K562 (cell line): Measurements from ENCODE around the gene TMEM126A.

Source experiments
- CBX1 ChIP-seq: sonication (generic); IDR thresholded peaks from 2 replicates; pipeline ENCODE4 v1.6.1; 2016; ENCODE audit warnings: antibody characterized with exemption, low read depth, mild to moderate bottlenecking
- CEBPB ChIP-seq: fragments of 450-650 bp; IDR thresholded peaks from 2 replicates; pipeline ENCODE4 v1.6.1; 2016; ENCODE audit warnings: missing genetic modification characterization, missing compliant biosample characterization
- CTCF ChIP-seq, 3 experiments: IDR thresholded peaks in 2 of 3; conservative IDR thresholded peaks in 1 of 3; 2 replicates each; pipeline ENCODE4 v1.5.1; 2011 to 2012; ENCODE audit warnings: low read length in 3 of 3, mild to moderate bottlenecking in 3 of 3, control low read depth in 2 of 3, improper control_type of control experiment in 1 of 3, inconsistent platforms in 1 of 3, low read depth in 1 of 3, mixed read lengths in 1 of 3, moderate library complexity in 1 of 3; ENCODE audit not compliant: insufficient read depth in 2 of 3
- E2F5 ChIP-seq: sonication (generic); formaldehyde crosslinking; IDR thresholded peaks from 2 replicates; pipeline ENCODE4 v1.8.0; 2022; ENCODE audit warnings: mild to moderate bottlenecking, missing genetic modification reagents
- EZH2 ChIP-seq: IDR thresholded peaks from 2 replicates; pipeline ENCODE4 v1.6.1; 2012; ENCODE audit warnings: low read depth, mild to moderate bottlenecking, inconsistent platforms, low read length, borderline replicate concordance
- LCOR ChIP-seq: sonication (generic); formaldehyde crosslinking; IDR thresholded peaks from 2 replicates; pipeline ENCODE4 v1.8.0; 2022; ENCODE audit warnings: mild to moderate bottlenecking, missing genetic modification reagents
- NFIC ChIP-seq: fragments of 450-650 bp; IDR thresholded peaks from 2 replicates; pipeline ENCODE4 v1.6.1; 2017; ENCODE audit warnings: mild to moderate bottlenecking, inconsistent platforms
- ZNF407 ChIP-seq: fragments of 450-650 bp; IDR thresholded peaks from 2 replicates; pipeline ENCODE4 v1.6.1; 2016; ENCODE audit warnings: low read depth

DNA sequence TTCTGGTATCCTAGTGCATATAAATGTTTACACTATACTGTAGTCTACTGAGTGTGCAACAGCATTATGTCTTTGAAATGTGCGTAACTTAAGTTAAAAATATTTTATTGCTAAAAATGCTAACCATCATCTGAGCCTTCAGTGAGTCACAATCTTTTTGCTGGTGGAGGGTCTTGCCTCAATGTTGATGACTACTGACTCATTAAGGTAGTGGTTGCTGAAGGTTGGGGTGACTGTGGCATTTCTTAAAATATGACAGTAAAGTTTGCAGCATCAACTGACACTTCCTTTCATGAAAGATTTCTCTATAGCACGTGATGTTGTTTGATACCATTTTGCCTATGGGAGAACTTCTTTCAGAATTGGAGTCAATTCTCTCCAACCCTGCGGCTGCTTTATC, 25.6 kb downstream of the TMEM126A start:
- no peak for TF ChIP-seq ZNF407
- TF ChIP-seq CEBPB, result no peak
- no peak for TF ChIP-seq CTCF (IDR thresholded peaks at IDR 0.05 in 2 of 3, conservative IDR thresholded peaks at IDR 0.05 in 1 of 3; ENCODE audit: insufficient read depth in 2 of 3, low read depth in 1 of 3, low read length in 3 of 3)
- no peak for TF ChIP-seq CBX1
- TF ChIP-seq EZH2, result no peak
- no peak for TF ChIP-seq E2F5 (CRISPR knock-in tag)
- no peak for TF ChIP-seq LCOR (CRISPR knock-in tag)
- no peak for TF ChIP-seq NFIC
